CD8-positive, alpha-beta memory T cell (primary cell): ENCODE data around the gene AGRP. TPM values are rescaled to one million over a fixed set of nuclear protein-coding genes. Genes with fewer than 3 reads are reported as not detected.

Source experiments
- CTCF ChIA-PET: fragments of 350-600 bp; sonication (Branson Sonifier 250); formaldehyde crosslinking; loops from one replicate; lab custom pipeline; 2021; ENCODE audit warnings: antibody characterized with exemption; lab: Charles Lee
- POLR2A ChIA-PET: fragments of 350-600 bp; sonication (Branson Sonifier 250); formaldehyde crosslinking; loops from one replicate; lab custom pipeline; 2021; ENCODE audit warnings: antibody characterized with exemption; lab: Charles Lee
- DNase-seq, 5 donors: peaks; one replicate each; pipeline versions ENCODE4 v3.0.0 to v3.0.0-alpha.2; 2020 to 2022; ENCODE audit warnings: mixed read lengths in 1 of 5
- H3K27ac ChIP-seq: one replicate; pipeline ENCODE4 v1.7.0; 2013; ENCODE audit warnings: low read depth, mild to moderate bottlenecking, low read length, moderate library complexity
- H3K27me3 ChIP-seq: 2 replicates; pipeline ENCODE4 v1.7.0; 2013; ENCODE audit warnings: low read length, mild to moderate bottlenecking; ENCODE audit not compliant: insufficient read depth, poor library complexity, severe bottlenecking
- H3K36me3 ChIP-seq: 2 replicates; pipeline ENCODE4 v1.7.0; 2013; ENCODE audit warnings: mild to moderate bottlenecking, low read length, moderate library complexity; ENCODE audit not compliant: insufficient read depth
- H3K4me1 ChIP-seq: 2 replicates; pipeline ENCODE4 v1.7.0; 2013; ENCODE audit warnings: mild to moderate bottlenecking, low read length, moderate library complexity; ENCODE audit not compliant: insufficient read depth
- H3K4me3 ChIP-seq: 2 replicates; pipeline ENCODE4 v1.7.0; 2013; ENCODE audit warnings: mild to moderate bottlenecking, low read length
- H3K9me3 ChIP-seq: 2 replicates; pipeline ENCODE4 v1.7.0; 2013; ENCODE audit warnings: mild to moderate bottlenecking, low read length
- H3K27ac Mint-ChIP-seq, 8 donors: one replicate each; pipeline ENCODE4 v1.8.0; 2020 to 2021; ENCODE audit warnings: mixed read lengths in 8 of 8, mild to moderate bottlenecking in 6 of 8, inconsistent platforms in 3 of 8, moderate library complexity in 3 of 8
- H3K27me3 Mint-ChIP-seq, 2 donors: one replicate each; pipeline ENCODE4 v1.8.0; 2020 to 2021; ENCODE audit warnings: mixed read lengths in 2 of 2, mild to moderate bottlenecking in 1 of 2, moderate library complexity in 1 of 2
- H3K36me3 Mint-ChIP-seq, 3 donors: one replicate each; pipeline ENCODE4 v1.8.0; 2020 to 2021; ENCODE audit warnings: mixed read lengths in 3 of 3, inconsistent platforms in 1 of 3, mild to moderate bottlenecking in 1 of 3
- H3K4me1 Mint-ChIP-seq, 3 donors: one replicate each; pipeline ENCODE4 v1.8.0; 2020 to 2021; ENCODE audit warnings: mixed read lengths in 3 of 3, inconsistent platforms in 1 of 3, mild to moderate bottlenecking in 1 of 3
- H3K4me3 Mint-ChIP-seq, 7 donors: one replicate each; pipeline ENCODE4 v1.8.0; 2020 to 2021; ENCODE audit warnings: mixed read lengths in 7 of 7, mild to moderate bottlenecking in 6 of 7, moderate library complexity in 4 of 7, inconsistent platforms in 2 of 7
- H3K9me3 Mint-ChIP-seq, 5 donors: one replicate each; pipeline ENCODE4 v1.8.0; 2020 to 2022; ENCODE audit warnings: mixed read lengths in 5 of 5, mild to moderate bottlenecking in 3 of 5, moderate library complexity in 2 of 5, inconsistent platforms in 1 of 5
- polyA plus RNA-seq: library from polyadenylated mRNA; unstranded; fragments of 300-500 nt; fragmentation: Illumina TruSeq; gene quantifications from one replicate; pipeline ENCODE4 v1.2.3, GENCODE V29; 2021
- total RNA-seq, 2 experiments: library from RNA; stranded (reverse); gene quantifications; one replicate each; pipeline ENCODE4 v1.2.3, GENCODE V29; 2021

Gene AGRP
- total and polyA plus RNA-seq, 3 experiments from 2014 or later, result not detected

DNA sequence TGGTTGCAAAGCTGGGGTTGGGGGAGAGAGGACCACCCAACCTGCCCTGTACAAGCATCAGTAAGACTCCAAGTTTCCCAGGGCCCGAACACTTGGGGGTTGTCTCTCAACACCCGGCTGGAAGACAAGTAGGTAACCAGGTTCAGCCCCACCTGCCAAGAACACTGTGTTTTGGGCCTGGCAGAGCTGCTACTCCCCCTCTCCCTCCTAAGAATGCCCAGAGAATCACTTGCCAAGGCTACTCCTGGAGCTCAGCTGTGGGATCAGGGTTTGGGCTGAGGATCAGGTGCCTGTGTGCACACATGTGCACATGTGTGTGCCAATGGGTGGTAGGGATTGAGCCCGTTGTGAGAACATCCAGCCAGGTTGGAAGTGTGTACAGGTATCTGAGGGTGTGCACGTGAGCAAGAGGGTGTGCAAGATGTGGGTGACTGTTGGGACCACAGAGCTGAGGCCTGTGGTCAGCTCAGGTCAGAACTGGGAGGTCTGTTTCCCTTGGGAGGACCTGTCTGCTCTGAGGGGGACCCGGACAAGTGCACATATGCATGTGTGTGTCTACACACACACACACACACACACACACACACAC lies 50.1 kb downstream of the AGRP start:
- ChIA-PET CTCF (no interaction called here), POLR2A (no interaction called here)
- Histone ChIP-seq H3K4me1 (peaks cover 6% of the 10 kb centered on the region), H3K36me3 (no peaks in the 10 kb centered on the region), H3K4me3 (no peak overlapping the region), H3K9me3 (no peaks in the 10 kb centered on the region), H3K27me3 (peaks cover 9% of the 10 kb centered on the region), H3K27ac (no peak overlapping the region)
- Mint-ChIP-seq H3K4me3 (peak overlapping the region in 4 of 7 donors; percentile 8 to 27 (median 18)), H3K4me1 (peaks cover 0 to 14% (median 10%) of the 10 kb centered on the region in 3 donors), H3K9me3 (no peaks in the 10 kb centered on the region), H3K27ac (peak overlapping the region in 1 of 8 donors; percentile 22), H3K27me3 (peaks cover 22 to 28% of the 10 kb centered on the region in 2 donors), H3K36me3 (peaks cover 0 to 13% (median 0%) of the 10 kb centered on the region in 3 donors)
- no peak for DNase-seq

Other genes starting within 250 kb of the AGRP start
- gene FHOD1, start 236.1 kb downstream of the AGRP start, total RNA-seq, result 100 to 1,000 TPM; 111 to 117 TPM
- gene FHOD1, start 236.1 kb downstream of the AGRP start, polyA plus RNA-seq, result 5.5 TPM
- 1 to 10 TPM; 5.2 TPM for gene SLC9A5, start 234.6 kb downstream of the AGRP start, total RNA-seq
- not detected for gene SLC9A5, start 234.6 kb downstream of the AGRP start, polyA plus RNA-seq
- gene PLEKHG4, start 204.0 kb downstream of the AGRP start, total RNA-seq, result 10 to 100 TPM; 25.3 to 29.3 TPM
- gene PLEKHG4, start 204.0 kb downstream of the AGRP start, polyA plus RNA-seq, result 1.6 TPM
- 1 to 10 TPM in 1 of 2 experiments, under 1 TPM in 1; 0.71 to 1.4 TPM for gene KCTD19, start 156.8 kb downstream of the AGRP start, total RNA-seq
- not detected for gene KCTD19, start 156.8 kb downstream of the AGRP start, polyA plus RNA-seq
- under 1 TPM; 0.28 to 0.31 TPM for gene LRRC36, start 156.7 kb downstream of the AGRP start, total RNA-seq
- gene LRRC36, start 156.7 kb downstream of the AGRP start, polyA plus RNA-seq, result not detected
- not detected for gene TPPP3, start 90.0 kb downstream of the AGRP start, total RNA-seq
- gene TPPP3, start 90.0 kb downstream of the AGRP start, polyA plus RNA-seq, result not detected
- gene ZDHHC1, start 67.1 kb downstream of the AGRP start, total RNA-seq, result 1 to 10 TPM; 1.3 TPM
- gene ZDHHC1, start 67.1 kb downstream of the AGRP start, polyA plus RNA-seq, result 0.60 TPM
- 1 to 10 TPM; 1.1 to 1.5 TPM for gene HSD11B2, start 52.4 kb downstream of the AGRP start, total RNA-seq
- gene HSD11B2, start 52.4 kb downstream of the AGRP start, polyA plus RNA-seq, result not detected
- gene ATP6V0D1, start 2.4 kb downstream of the AGRP start, total RNA-seq, result 10 to 100 TPM; 49.3 to 57.6 TPM
- gene ATP6V0D1, start 2.4 kb downstream of the AGRP start, polyA plus RNA-seq, result 107 TPM
- 10 to 100 TPM; 23.2 to 27.4 TPM for gene RIPOR1, start 45.3 kb upstream of the AGRP start, total RNA-seq
- 6.1 TPM for gene RIPOR1, start 45.3 kb upstream of the AGRP start, polyA plus RNA-seq
- 10 to 100 TPM; 65.4 to 67.4 TPM for gene CTCF, start 79.0 kb upstream of the AGRP start, total RNA-seq
- 66.4 TPM for gene CTCF, start 79.0 kb upstream of the AGRP start, polyA plus RNA-seq
- 100 to 1,000 TPM; 124 to 139 TPM for gene CARMIL2, start 161.6 kb upstream of the AGRP start, total RNA-seq
- 24.5 TPM for gene CARMIL2, start 161.6 kb upstream of the AGRP start, polyA plus RNA-seq
- 10 to 100 TPM; 79.1 to 81.7 TPM for gene ACD, start 176.7 kb upstream of the AGRP start, total RNA-seq
- gene ACD, start 176.7 kb upstream of the AGRP start, polyA plus RNA-seq, result 55.6 TPM
- 10 to 100 TPM; 16.7 to 18.3 TPM for gene PARD6A, start 177.4 kb upstream of the AGRP start, total RNA-seq
- gene PARD6A, start 177.4 kb upstream of the AGRP start, polyA plus RNA-seq, result 14.7 TPM
- gene ENKD1, start 183.2 kb upstream of the AGRP start, total RNA-seq, result 10 to 100 TPM; 15.1 to 15.6 TPM
- 1.7 TPM for gene ENKD1, start 183.2 kb upstream of the AGRP start, polyA plus RNA-seq
- 1 to 10 TPM in 1 of 2 experiments, under 1 TPM in 1; 0.79 to 1.9 TPM for gene C16orf86, start 183.3 kb upstream of the AGRP start, total RNA-seq
- gene C16orf86, start 183.3 kb upstream of the AGRP start, polyA plus RNA-seq, result 2.7 TPM
- gene GFOD2, start 235.8 kb upstream of the AGRP start, total RNA-seq, result 10 to 100 TPM; 21.3 to 23.7 TPM
- gene GFOD2, start 235.8 kb upstream of the AGRP start, polyA plus RNA-seq, result 11.2 TPM